Esophagus muscularis mucosa (tissue), 4 donors: ENCODE data around the gene TOM1L2.

Experiments
- CTCF ChIP-seq, 3 experiments: fragments of 200-600 bp in 2 of 3; fragments of 450-650 bp in 1 of 3; sonication (generic) in 2 of 3; IDR thresholded peaks; one replicate each; pipeline ENCODE4 v1.5.1; 2017 to 2019; ENCODE audit warnings: antibody characterized with exemption in 3 of 3, mild to moderate bottlenecking in 2 of 3, moderate library complexity in 1 of 3
- EP300 ChIP-seq: sonication (generic); formaldehyde crosslinking; IDR thresholded peaks from one replicate; pipeline ENCODE4 v1.6.1; 2017; ENCODE audit warnings: antibody characterized with exemption
- POLR2A ChIP-seq: fragments of 450-650 bp; IDR thresholded peaks from one replicate; pipeline ENCODE4 v1.6.1; 2017; ENCODE audit warnings: antibody characterized with exemption, moderate library complexity, mild to moderate bottlenecking, low read depth
- POLR2AphosphoS5 ChIP-seq, 2 donors: sonication (generic); formaldehyde crosslinking; IDR thresholded peaks; one replicate each; pipeline ENCODE4 v1.6.1; 2017; ENCODE audit warnings: antibody characterized with exemption in 2 of 2

DNA sequence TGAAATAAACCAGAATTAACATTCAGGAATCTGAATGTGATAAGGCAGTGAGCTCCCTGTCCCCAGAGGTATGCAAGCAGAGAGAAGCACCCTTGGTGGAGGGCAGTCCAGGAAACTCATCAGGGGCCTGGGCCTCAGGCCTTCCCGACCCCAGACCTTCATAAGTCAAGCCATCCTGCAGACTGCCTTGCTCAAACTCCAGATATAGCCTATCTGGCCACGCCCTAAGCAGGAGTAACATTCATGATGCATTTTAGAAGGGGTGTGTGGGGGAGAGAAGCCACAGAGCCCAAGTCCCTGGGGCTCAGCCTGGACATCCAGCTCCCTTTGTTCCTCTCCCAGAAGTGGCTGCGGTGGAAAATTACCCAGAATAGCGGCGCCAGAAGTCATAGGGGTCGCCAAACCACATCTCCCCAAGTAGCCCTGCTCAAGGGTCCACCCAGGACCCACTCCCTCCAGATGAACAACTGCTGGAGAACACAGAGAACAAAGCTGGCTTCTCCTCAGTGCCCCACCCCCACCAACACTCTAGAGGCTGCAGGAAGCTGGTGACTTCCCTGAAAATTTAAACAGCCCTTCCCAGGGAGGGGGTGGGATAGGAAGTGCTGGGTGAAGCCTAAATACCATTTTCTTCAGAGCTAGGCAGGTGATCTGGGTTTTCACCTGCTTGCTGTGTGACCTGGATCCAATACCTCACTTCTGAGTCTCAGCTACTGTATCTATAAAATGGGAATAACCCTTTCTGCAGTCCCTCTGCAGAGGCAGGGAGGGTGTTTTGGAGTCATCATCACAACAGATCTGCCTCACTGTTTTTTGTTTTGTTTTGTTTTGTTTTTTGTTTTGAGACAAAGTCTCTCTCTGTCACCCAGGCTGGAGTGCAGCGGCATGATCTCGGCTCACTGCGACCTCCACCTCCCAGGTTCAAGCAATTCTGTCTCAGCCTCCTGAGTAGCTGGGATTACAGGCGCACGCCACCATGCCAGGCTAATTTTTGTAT, 133.9 kb downstream of the TOM1L2 start:
- no peak for TF ChIP-seq CTCF (IDR thresholded peaks at IDR 0.05)
- TF ChIP-seq POLR2A, result no peak
- TF ChIP-seq POLR2AphosphoS5 (IDR thresholded peaks at IDR 0.05), result peak in 1 of 2 donors; percentile 56
- TF ChIP-seq EP300, result no peak
